Measurements from ENCODE around the gene PTPN11.

DNA sequence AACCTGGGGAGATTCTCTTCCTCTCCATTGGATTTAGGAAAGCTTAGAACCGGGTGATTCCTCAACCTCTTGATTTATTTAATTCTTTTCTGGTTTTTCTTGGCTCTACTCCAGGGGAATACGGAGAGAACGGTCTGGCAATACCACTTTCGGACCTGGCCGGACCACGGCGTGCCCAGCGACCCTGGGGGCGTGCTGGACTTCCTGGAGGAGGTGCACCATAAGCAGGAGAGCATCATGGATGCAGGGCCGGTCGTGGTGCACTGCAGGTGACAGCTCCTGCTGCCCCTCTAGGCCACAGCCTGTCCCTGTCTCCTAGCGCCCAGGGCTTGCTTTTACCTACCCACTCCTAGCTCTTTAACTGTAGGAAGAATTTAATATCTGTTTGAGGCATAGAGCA, 67.6 kb downstream of the PTPN11 start:
- TF ChIP-seq MAX (IDR thresholded peaks at IDR 0.05; ENCODE audit: insufficient read depth, insufficient read length) (no peak), EZH2 (IDR thresholded peaks at IDR 0.05; ENCODE audit: borderline replicate concordance, low read depth, low read length, severe bottlenecking) (no peak), POLR2A (IDR thresholded peaks at IDR 0.05; ENCODE audit: low read depth, low read length) (no peak), POLR2AphosphoS5 (IDR thresholded peaks at IDR 0.05; ENCODE audit: insufficient read depth, low read depth, low read length) (no peak), FOS (IDR thresholded peaks at IDR 0.05; ENCODE audit: borderline replicate concordance, insufficient read depth, low read length) (no peak), MYC (IDR thresholded peaks at IDR 0.05; ENCODE audit: low read depth, low read length) (no peak)
- TF ChIP-seq, protein P1, sequence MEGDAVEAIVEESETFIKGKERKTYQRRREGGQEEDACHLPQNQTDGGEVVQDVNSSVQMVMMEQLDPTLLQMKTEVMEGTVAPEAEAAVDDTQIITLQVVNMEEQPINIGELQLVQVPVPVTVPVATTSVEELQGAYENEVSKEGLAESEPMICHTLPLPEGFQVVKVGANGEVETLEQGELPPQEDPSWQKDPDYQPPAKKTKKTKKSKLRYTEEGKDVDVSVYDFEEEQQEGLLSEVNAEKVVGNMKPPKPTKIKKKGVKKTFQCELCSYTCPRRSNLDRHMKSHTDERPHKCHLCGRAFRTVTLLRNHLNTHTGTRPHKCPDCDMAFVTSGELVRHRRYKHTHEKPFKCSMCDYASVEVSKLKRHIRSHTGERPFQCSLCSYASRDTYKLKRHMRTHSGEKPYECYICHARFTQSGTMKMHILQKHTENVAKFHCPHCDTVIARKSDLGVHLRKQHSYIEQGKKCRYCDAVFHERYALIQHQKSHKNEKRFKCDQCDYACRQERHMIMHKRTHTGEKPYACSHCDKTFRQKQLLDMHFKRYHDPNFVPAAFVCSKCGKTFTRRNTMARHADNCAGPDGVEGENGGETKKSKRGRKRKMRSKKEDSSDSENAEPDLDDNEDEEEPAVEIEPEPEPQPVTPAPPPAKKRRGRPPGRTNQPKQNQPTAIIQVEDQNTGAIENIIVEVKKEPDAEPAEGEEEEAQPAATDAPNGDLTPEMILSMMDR (IDR thresholded peaks at IDR 0.05; ENCODE audit: extremely low read depth in 1 of 2, insufficient read depth in 1 of 2, low read depth in 1 of 2, low read length in 2 of 2) = no peak
